ENCODE results near the gene THOC3.
A peak's percentile ranks its signal among the peaks of the same experiment; 100 is the strongest.
"Not testable (repeated sequence)": the region's sequence is repeated elsewhere in the genome, so short reads cannot be mapped to it uniquely, and the experiment has no call there.

Gene THOC3

DNA sequence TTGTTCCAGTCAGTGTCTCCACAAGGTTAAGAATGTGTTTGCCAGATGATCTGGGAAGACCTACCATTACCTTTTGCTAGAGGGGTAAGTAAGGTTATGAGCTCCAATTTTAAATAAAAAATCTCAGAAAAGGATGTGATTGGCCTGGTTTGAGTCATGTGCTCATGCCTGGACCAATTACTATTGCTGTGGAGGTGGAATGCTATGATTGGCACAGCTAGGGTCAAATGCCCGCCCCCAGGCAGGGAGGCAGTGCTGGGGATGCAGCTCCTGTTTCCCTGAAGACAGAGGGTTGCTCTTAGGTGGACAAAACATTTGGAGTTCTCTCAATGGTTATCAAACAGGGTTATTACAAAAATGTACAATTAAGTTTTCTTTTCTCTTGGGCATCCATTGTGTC, 29.6 kb downstream of the THOC3 start:
- not testable (repeated sequence) for DNase-seq

- DNase-seq = not testable (repeated sequence)
These were observed 39.4 kb downstream of the THOC3 start for GRCh38 chr5:175928752-175929151.

GRCh38 chr5:175925106-175925505, 43.0 kb downstream of the THOC3 start:
- DNase-seq = not testable (repeated sequence)

- DNase-seq = no peak
These were observed 45.8 kb downstream of the THOC3 start for GRCh38 chr5:175922192-175922885.

GRCh38 chr5:175921061-175921730, 46.9 kb downstream of the THOC3 start:
- no peak for DNase-seq

GRCh38 chr5:175920231-175920811, 47.8 kb downstream of the THOC3 start:
- DNase-seq = no peak

GRCh38 chr5:175915066-175916037, 52.8 kb downstream of the THOC3 start:
- DNase-seq = peak in 1 of 2 donors; percentile 33

DNA sequence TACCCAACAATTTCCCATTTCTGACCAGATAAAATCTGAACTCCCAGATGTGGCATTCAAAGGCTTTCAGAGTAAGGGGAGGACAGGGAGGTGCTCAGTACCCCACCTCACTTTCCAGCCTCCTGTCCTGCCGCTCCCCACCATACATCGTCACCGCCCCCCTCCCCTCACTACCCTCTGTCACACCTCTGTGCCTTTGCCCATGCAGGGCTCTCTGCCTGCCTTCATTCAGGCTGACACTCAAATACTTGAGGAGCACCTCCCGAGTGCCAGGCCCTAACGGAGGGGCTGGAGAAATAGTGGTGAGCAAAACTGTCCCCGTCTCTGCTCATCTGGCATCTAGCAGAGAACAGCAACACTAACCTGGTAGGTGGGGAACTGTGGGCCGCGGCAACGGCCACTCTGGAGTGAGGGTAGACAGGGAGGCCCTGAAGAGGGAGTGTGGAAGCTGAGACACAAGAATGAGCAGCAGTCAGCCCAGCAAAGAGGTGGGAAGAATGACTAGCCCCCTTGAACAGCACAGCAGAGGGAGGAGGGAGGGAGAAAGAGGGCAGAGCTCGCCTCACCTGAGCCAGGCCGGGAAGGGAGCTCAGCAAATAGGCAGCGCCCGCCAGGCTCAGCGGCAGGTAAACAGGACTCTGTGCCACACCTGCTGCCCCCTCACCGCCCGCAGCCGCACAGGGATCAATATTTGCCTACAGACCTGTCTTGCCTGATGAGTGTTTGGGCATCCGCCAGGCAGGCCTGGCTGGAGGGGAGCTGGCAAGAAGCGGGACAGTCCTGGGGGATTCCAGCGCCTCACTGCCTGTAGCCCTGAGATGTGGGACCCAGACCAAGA, 54.1 kb downstream of the THOC3 start:
- DNase-seq = not testable (repeated sequence)

GRCh38 chr5:175910072-175910471, 58.0 kb downstream of the THOC3 start:
- not testable (repeated sequence) for DNase-seq
